Measurements from ENCODE around the gene OXNAD1. TPM values are rescaled to one million over a fixed set of nuclear protein-coding genes. Genes with fewer than 3 reads are reported as not detected.

Gene OXNAD1, protein sequence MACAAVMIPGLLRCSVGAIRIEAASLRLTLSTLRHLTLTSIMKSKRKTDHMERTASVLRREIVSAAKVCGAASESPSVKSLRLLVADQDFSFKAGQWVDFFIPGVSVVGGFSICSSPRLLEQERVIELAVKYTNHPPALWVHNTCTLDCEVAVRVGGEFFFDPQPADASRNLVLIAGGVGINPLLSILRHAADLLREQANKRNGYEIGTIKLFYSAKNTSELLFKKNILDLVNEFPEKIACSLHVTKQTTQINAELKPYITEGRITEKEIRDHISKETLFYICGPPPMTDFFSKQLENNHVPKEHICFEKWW
- 14.6 TPM for total RNA-seq
- long read RNA-seq, transcript OXNAD1-209 (9 exons, 3,983 nt), result minor isoform, 9 of 52 reads
- long read RNA-seq, transcript OXNAD1-201 (9 exons, 3,929 nt), result major isoform, 25 of 52 reads
- long read RNA-seq, partial matches to known transcripts, result 3 of 52 reads
- long read RNA-seq, other reads (novel, unspliced or antisense), result 11 of 52 reads

DNA sequence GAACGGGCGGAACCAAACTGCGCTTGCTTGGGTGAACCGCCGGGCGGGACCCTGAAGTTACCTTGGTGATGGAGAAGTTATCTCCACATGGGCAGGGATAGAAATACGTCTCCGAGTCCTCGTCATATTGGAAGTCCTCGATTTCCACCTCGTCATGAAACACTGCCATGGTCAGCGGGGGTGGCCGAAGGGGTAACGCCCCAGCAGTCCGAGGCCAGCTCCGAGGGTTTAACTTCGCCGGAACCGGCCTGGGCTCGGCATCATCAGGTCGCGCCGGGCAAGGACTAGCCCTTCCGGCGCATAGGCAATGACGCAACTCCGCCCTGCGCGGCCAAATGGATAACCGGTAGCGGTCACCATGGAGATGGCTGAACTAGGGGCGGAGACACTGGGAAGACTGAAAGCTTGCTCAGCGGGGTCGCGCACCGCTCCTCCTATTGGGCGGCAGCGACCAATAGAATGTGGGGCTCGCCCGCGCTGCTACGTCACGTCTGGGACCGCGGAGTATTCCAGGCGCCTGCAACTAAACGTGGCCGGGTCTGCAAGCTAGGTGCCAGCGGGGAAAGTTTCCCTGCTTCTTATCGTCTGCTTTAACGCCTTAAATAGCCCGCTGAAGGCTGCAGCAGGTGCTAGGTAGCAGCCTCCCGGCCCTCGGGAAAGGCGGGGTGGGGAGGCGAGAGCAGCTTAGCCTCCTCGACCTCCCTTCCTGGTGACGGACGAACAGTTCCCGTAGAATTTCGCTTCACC, at the start of gene OXNAD1, which contains the start of gene DPH3:
Gene OXNAD1 (plus strand): TSS at position 505 of the 747 bp plus-strand sequence. CDS start 5,741 bp downstream, outside the sequence.
Gene DPH3 (minus strand): TSS at position 236 of the 747 bp plus-strand sequence. CDS start 67 bp downstream, at position 169.
- ATAC-seq (ENCODE audit: poor library complexity) (peak; percentile 99), DNase-seq (peak; percentile 100)
- intact Hi-C loops (cut with DNase I), result loop anchor here (5.0 kb wide), 1 partner anchor 287 kb away; no protein-coding TSS in a partner anchor

DNA sequence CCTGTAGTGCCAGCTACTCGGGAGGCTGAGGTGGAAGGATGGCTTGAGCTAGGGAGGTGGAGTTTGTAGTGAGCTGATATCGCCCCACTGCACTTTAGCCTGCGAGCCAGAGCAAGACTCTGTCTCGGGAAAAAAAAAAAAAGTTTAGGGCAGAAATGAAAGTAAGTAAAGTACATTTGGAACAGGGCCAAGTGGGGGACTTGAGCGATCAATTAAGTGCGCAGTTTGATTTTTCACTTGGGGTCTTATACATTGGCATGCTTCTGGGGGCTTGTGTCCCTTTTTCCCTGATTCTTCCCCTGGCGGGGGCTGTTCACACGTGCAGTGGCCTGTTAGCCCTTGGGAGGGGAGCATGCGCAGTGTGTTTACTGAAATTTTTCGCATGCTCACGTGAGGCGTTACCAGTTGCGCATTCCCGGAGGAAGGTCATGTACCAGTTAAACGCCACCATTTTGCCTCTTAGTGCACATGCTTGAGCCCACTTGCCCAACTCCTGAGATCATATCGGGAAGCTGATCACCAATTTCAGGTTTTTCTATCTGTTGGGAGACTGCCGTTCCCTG, 48.6 kb upstream of the OXNAD1 start:
- ATAC-seq (ENCODE audit: poor library complexity), result no peak
- intact Hi-C loops (cut with DNase I), result no loop called here
- no peak for DNase-seq

- intact Hi-C loops (cut with DNase I), result no loop called here
- no peak for ATAC-seq (ENCODE audit: poor library complexity)
- no peak for DNase-seq
These were observed 45.2 kb upstream of the OXNAD1 start for GRCh38 chr3:16219777-16220176.

DNA sequence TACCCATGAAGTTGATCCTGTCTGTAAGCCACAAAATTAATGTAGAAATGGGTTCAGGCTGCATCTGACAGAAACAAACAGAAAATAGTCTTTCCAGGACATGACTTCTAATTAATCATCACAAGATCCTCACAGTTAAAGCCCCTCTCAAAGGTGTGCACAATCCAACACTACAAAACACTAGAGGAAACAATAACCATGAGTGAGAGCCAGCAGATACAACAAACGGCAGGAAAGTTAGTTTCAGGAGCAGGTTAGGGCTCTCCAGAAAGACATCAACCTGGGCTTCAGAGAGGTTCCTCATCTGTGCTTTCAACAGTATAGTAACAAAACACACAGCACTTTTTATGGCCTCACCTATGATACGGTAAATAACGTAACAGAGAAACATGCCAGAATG, 43.0 kb upstream of the OXNAD1 start:
- DNase-seq (no peak), ATAC-seq (ENCODE audit: poor library complexity) (no peak)
- intact Hi-C loops (cut with DNase I), result no loop called here

DNA sequence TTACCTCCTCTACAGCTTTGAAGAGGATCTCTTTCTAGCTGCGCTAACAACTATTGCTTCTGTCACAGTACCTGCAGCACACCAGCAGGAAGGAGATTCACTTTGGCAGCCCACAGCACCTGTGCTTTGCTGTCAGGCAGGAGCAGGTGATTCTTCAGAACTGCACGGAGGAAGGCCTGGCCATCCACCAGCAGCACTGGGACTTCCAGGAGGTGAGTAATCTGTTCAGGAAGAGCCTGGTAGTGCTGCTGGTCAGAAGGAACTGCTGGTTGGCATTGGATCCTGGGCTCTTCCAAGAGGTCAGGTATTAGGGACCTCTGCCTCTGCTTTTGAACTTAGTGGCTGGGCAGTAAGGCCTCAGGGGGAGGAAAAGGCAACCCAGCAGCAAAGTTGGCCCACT, 42.5 kb upstream of the OXNAD1 start:
- intact Hi-C loops (cut with DNase I), result no loop called here
- DNase-seq (no peak), ATAC-seq (ENCODE audit: poor library complexity) (no peak)

DNA sequence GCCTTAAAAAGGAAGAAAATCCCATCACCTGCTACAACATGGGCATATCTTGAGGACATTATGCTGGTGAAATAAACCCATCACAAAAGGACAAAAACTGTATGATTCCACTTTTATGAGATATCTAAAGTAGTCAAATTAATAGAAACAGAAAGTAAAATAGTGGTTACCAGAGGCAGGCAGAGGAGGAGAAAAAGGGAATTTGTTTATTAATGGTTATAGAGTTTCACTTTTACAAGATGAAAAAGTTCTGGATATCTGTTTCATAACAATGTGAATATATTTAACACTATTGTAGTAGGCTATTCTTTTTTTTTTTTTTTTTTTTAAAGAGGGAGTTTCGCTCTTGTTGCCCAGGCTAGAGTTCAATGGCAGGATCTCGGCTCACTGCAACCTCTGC, 40.7 kb upstream of the OXNAD1 start:
- ATAC-seq (ENCODE audit: poor library complexity) (no peak), DNase-seq (no peak)
- intact Hi-C loops (cut with DNase I), result no loop called here

GRCh38 chr3:16227566-16227965, 37.4 kb upstream of the OXNAD1 start:
- intact Hi-C loops (cut with DNase I), result no loop called here
- no peak for ATAC-seq (ENCODE audit: poor library complexity)
- no peak for DNase-seq

DNA sequence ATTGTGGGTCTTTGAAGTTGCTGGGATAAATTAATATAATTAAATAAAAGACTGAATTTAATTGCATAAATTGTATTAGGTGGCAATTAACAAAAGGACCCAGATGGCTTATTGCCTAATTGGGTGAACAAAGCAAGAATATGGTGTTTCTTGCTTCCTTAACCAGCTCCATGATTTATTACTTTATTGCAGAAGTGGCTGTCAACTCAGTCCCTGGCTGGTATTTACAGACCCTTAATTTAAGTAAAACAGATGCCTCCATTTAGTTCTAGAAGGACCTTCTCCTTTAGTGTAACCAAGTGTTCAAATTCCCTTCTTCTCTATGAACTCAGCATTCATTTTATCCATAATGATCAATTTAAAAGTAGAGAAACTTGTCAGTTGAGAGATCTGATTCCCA, 35.3 kb upstream of the OXNAD1 start:
- intact Hi-C loops (cut with DNase I), result no loop called here
- no peak for ATAC-seq (ENCODE audit: poor library complexity)
- no peak for DNase-seq

DNA sequence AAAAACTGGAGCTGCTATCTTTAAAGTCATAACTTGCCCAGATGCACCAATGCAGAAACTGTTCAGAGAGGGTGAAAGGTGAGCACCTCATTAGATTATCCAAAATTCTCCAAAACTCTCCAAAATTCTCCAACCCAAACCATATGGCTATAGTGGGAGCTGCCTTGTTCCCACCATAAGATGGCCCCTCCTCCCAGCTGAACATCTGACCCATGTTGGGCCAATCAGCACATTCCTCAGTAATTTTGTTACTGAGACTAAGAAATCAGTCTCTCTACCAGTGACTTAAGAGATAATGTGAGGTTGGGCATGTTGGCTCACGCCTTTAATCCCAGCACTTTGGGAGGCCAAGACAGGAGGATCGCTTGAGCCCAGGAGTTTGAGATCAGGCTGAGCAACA, 33.0 kb upstream of the OXNAD1 start:
- ATAC-seq (ENCODE audit: poor library complexity) (no peak), DNase-seq (no peak)
- intact Hi-C loops (cut with DNase I), result no loop called here

GRCh38 chr3:16233806-16234205, 31.2 kb upstream of the OXNAD1 start:
- intact Hi-C loops (cut with DNase I), result no loop called here
- DNase-seq (no peak), ATAC-seq (ENCODE audit: poor library complexity) (no peak)

DNA sequence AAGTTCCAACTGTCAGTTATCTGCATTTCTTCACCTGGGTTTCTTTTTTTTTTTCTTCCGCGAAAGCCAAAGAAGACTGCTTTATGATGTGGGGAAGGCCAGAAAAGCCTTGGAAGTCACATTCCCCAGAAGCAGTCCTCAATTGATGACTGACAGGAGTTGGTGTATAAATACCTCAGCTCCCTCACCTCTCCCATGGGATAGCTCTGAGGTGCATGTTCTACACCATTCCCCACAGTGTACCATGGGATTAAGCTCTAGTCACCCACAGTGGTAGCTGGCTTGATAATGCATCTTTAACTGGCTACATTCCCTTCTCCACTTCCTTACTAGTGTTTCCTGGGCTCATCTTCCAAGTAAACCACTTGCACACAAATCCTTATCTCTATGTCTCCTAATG, 30.7 kb upstream of the OXNAD1 start:
- intact Hi-C loops (cut with DNase I), result no loop called here
- DNase-seq (no peak), ATAC-seq (ENCODE audit: poor library complexity) (no peak)

DNA sequence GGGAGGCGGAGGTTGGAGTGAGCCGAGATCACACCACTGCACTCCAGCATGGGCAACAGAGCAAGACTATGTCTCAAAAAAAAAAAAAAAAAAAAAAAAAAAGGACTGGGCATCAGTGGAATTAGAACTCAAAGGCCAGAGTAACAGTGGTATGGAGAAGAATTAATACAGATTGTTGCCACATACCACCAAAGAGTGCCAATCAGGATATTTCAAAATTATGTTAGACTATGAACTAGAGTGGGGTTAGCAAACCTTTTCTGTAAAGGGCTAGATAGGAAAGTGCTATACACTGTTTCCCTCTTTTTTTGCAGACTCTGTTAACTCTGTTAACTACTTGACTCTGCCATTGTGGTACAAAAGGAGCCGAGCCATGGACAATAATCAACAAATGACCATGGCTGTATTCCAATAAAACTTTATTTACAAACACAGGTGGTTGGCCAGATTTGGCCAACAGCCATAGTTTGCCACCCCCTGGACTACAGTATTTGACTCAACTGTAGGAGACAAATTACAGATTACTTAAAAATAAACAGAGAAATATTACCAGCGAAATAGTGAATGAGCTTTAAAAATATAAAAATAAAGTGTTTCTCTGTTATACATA, 28.9 kb upstream of the OXNAD1 start:
- intact Hi-C loops (cut with DNase I), result no loop called here
- no peak for DNase-seq
- ATAC-seq (ENCODE audit: poor library complexity), result no peak

DNA sequence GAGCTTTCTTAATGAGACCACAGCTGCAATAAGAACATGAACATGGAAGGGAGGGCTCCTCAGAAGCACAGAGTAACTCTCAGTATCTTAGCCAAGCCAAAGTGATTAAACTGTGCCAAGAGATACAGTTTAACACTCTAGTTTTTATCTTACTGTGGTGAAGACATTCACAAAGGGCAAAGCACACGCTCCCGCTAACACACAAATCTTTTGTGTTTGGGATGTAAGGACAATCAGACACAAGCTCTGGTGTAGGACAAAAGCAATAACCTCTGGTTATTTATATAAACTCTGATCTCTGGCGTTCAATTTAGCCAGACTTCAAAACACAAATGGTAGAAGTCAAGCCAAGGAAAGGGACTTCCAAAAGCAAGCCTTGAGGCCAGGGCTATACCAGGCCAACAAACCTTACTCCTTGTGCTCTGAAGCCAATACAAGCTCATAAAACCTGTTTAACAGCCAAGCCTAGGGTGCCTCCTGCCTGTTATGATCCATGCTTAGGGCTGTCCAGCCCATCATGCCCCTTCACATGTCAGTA, 28.1 kb upstream of the OXNAD1 start:
- ATAC-seq (ENCODE audit: poor library complexity) (peak; percentile 73), DNase-seq (no peak)
- intact Hi-C loops (cut with DNase I), result no loop called here

DNA sequence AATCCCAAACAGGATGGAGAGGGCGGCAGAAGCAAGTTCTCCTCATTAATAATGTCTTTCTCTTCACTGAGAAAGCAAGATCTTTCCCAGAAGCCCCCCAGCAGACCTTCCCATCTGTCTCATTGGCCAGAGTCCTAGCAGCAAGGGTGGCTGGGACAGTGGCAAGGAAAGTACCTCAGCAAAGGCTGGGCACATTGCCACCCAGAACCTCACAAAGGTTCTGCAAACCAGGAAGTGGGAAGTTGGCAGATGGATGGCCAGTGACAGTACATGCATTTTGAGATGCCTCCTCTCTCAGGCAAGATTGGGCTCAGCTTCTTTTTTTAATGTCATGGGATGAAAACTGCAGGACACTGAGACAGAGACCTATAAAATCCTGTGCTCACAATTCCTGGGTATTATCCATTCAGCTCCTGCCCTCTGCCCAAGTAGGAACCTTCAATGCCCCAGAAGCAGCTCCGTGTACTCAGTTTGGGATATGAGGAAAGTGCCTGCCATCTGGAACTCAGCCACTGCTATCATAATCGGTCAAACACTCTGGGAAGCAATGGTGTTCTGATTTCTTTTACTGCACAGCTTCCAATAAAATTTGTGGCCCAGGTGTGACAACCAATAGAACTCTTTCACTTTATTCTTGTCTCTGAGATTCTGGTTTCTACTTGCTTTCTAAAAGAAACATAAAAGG, 25.8 kb upstream of the OXNAD1 start:
- ATAC-seq (ENCODE audit: poor library complexity) (peak; percentile 24), DNase-seq (no peak)
- intact Hi-C loops (cut with DNase I), result loop anchor here (2.0 kb wide), 1 partner anchor 68 kb away; no protein-coding TSS in a partner anchor

GRCh38 chr3:16239780-16240179, 25.2 kb upstream of the OXNAD1 start:
- DNase-seq, result no peak
- ATAC-seq (ENCODE audit: poor library complexity), result no peak
- intact Hi-C loops (cut with DNase I), result loop anchor here (2.0 to 10.0 kb wide), 2 partner anchors 69 to 605 kb away; no protein-coding TSS in a partner anchor

GRCh38 chr3:16240229-16241023, 24.6 kb upstream of the OXNAD1 start:
- ATAC-seq (ENCODE audit: poor library complexity) (peak; percentile 30), DNase-seq (no peak)
- intact Hi-C loops (cut with DNase I), result loop anchor here (10.0 kb wide), 1 partner anchor 606 kb away; no protein-coding TSS in a partner anchor

DNA sequence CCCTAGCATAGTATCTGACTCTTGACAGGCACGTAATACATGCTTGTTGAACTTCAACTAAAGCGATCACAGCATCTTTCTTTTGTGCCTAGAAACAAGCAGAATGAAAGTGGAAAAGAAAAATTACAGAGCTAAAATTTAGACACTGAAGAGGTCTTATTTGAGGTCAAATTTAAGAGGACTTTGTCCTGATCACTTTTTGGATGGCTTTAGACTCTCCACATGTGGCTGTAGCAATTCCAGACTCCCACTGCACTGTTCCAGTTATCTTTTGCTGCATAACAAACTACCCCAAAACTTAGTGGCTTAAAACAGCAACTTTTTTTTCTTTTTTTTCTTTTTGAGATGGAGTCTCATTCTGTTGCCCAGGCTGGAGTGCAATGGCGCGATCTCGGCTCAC, 23.8 kb upstream of the OXNAD1 start:
- no peak for ATAC-seq (ENCODE audit: poor library complexity)
- no peak for DNase-seq
- intact Hi-C loops (cut with DNase I), result loop anchor here (10.0 kb wide), 1 partner anchor 606 kb away; no protein-coding TSS in a partner anchor

Measured in Right ventricle myocardium superior (tissue), 1 donor.